K562 (cell line): ENCODE data around the gene SLC38A10. TPM values are rescaled to one million over a fixed set of nuclear protein-coding genes. Genes with fewer than 3 reads are reported as not detected.

Experiments used
- ATAC-seq: fragments of 200-7000 bp; cut with Tn5 transposase; 3 replicates; pipeline ENCODE4 v1.9.1; 2020; ENCODE audit warnings: moderate library complexity
- BruUV-seq: library from RNA; stranded (reverse); fragments of 400-500 nt; replicated peaks from 2 replicates; lab custom pipeline; 2021; lab: Mats Ljungman, UMichigan
- CTCF ChIA-PET: fragments of 300-600 bp; formaldehyde crosslinking; extraction: SDS; loops from one replicate; lab custom pipeline; 2021; ENCODE audit warnings: low intra/inter-chr PET ratio; lab: Yijun Ruan, JAX
- POLR2A ChIA-PET: fragments of 300-600, 350-650 bp; sonication (Branson Sonifier 250); formaldehyde crosslinking; extraction: SDS; loops from one replicate; lab custom pipeline; 2021; ENCODE audit warnings: antibody characterized with exemption, inconsistent platforms; lab: Yijun Ruan, JAX
- DNase-seq, 4 experiments: peaks; one replicate each; pipeline versions ENCODE4 v3.0.0 to v3.0.0-alpha.2; 2011 to 2018; ENCODE audit warnings: low spot score in 3 of 4, mixed read lengths in 3 of 4; ENCODE audit errors: extremely low read depth in 1 of 4
- FAIRE-seq: peaks from 2 replicates; lab custom pipeline; 2011; peaks lifted over from hg19 to GRCh38; lab: Jason Lieb, UNC
- H2AFZ ChIP-seq: 2 replicates; pipeline ENCODE4 v1.6.0; 2011; ENCODE audit warnings: low read depth, low read length, control low read depth, inconsistent platforms
- H3K27ac ChIP-seq: fragments of 200-600 bp; 3 replicates; pipeline ENCODE4 v1.8.0; 2011; ENCODE audit warnings: low read depth, mild to moderate bottlenecking, control low read depth, inconsistent platforms, low read length, moderate library complexity, mixed read lengths; ENCODE audit errors: extremely low read depth
- H3K27me3 ChIP-seq, 2 experiments: fragments of 300-600 bp in 1 of 2; 2 replicates in 1 of 2; 3 replicates in 1 of 2; pipeline versions ENCODE4 v1.6.0 to v1.8.0; 2011; ENCODE audit warnings: inconsistent platforms in 2 of 2, low read length in 2 of 2, mild to moderate bottlenecking in 1 of 2, mixed read lengths in 1 of 2, moderate library complexity in 1 of 2; ENCODE audit not compliant: control insufficient read depth in 2 of 2, insufficient read depth in 2 of 2
- H3K36me3 ChIP-seq: fragments of 300-600 bp; 3 replicates; pipeline ENCODE4 v1.8.0; 2011; ENCODE audit warnings: mild to moderate bottlenecking, low read length, inconsistent platforms; ENCODE audit not compliant: control insufficient read depth, insufficient read depth
- H3K4me1 ChIP-seq, 2 experiments: fragments of 200-600 bp in 1 of 2; replicated peaks in 1 of 2; 2 replicates in 1 of 2; 3 replicates in 1 of 2; pipeline versions ENCODE4 v1.5.1 to v1.8.0; 2011; ENCODE audit warnings: inconsistent platforms in 2 of 2, low read length in 2 of 2, mild to moderate bottlenecking in 1 of 2, mixed read lengths in 1 of 2, moderate library complexity in 1 of 2; ENCODE audit not compliant: control insufficient read depth in 2 of 2, insufficient read depth in 2 of 2
- H3K4me2 ChIP-seq: 2 replicates; pipeline ENCODE4 v1.6.1; 2011; ENCODE audit warnings: low read length, control low read depth, inconsistent platforms, mixed read lengths; ENCODE audit not compliant: insufficient read depth
- H3K4me3 ChIP-seq: fragments of 200-600 bp; sonication (generic), shearing (Covaris generic); 2 replicates; pipeline ENCODE4 v1.5.1; 2016; ENCODE audit warnings: control low read depth, inconsistent platforms
- H3K79me2 ChIP-seq: fragments of 200-600 bp; 3 replicates; pipeline ENCODE4 v1.8.0; 2011; ENCODE audit warnings: low read length, inconsistent platforms; ENCODE audit not compliant: control insufficient read depth, insufficient read depth
- H3K9ac ChIP-seq, 2 experiments: 2 replicates each; pipeline versions ENCODE4 v1.6.0 to v1.6.1; 2011; ENCODE audit warnings: low read depth in 2 of 2, low read length in 2 of 2, control low read depth in 1 of 2, inconsistent platforms in 1 of 2, mild to moderate bottlenecking in 1 of 2, mixed read lengths in 1 of 2; ENCODE audit not compliant: insufficient read depth in 1 of 2
- H3K9me1 ChIP-seq: one replicate; pipeline ENCODE4 v1.6.0; 2011; ENCODE audit warnings: inconsistent platforms, mild to moderate bottlenecking, low read length, moderate library complexity; ENCODE audit not compliant: control insufficient read depth, insufficient read depth
- H3K9me3 ChIP-seq: replicated peaks from 2 replicates; pipeline ENCODE4 v1.5.1; 2011; ENCODE audit warnings: low read depth, low read length, inconsistent platforms; ENCODE audit not compliant: control insufficient read depth, insufficient read depth
- H4K20me1 ChIP-seq: replicated peaks from 2 replicates; pipeline ENCODE4 v1.6.1; 2011; ENCODE audit warnings: low read length, inconsistent platforms, mixed read lengths; ENCODE audit not compliant: control insufficient read depth, insufficient read depth
- FUS ChIP-seq: fragments of 200-400 bp; formaldehyde crosslinking; optimal IDR thresholded peaks from 2 replicates; pipeline ENCODE3; 2017; ENCODE audit warnings: low read depth, low read length
- TGIF2 ChIP-seq: sonication (generic); formaldehyde crosslinking; IDR thresholded peaks from 2 replicates; pipeline ENCODE4 v1.8.1; 2022; ENCODE audit warnings: mild to moderate bottlenecking, missing genetic modification reagents, moderate library complexity
- ZBTB33 ChIP-seq: sonication (generic); formaldehyde crosslinking; IDR thresholded peaks from 2 replicates; pipeline ENCODE4 v1.8.1; 2023; ENCODE audit warnings: mild to moderate bottlenecking, missing genetic modification reagents
- ZNF318 ChIP-seq, 2 experiments: fragments of 450-650 bp; IDR thresholded peaks; 2 replicates each; pipeline ENCODE4 v1.6.1; 2016; ENCODE audit warnings: mild to moderate bottlenecking in 2 of 2, borderline replicate concordance in 1 of 2, low read depth in 1 of 2, moderate library complexity in 1 of 2
- ZNF740 ChIP-seq, 3 experiments: fragments of 200-800 bp in 1 of 3; sonication (Bioruptor generic) in 1 of 3; sonication (generic) in 1 of 3; formaldehyde crosslinking in 1 of 3; IDR thresholded peaks; 2 replicates each; pipeline versions ENCODE4 v1.6.1 to v1.8.0; 2016 to 2022; ENCODE audit warnings: mild to moderate bottlenecking in 2 of 3, missing compliant biosample characterization in 2 of 3, missing genetic modification characterization in 2 of 3, missing genetic modification reagents in 1 of 3
- WGBS: fragments of 100-300 bp; shearing (Covaris generic); methylation state at CpG from one replicate; pipeline ENCODE4 v1.1.6; 2016; ENCODE audit warnings: low coverage, mixed read lengths; ENCODE audit not compliant: insufficient coverage; ENCODE audit errors: missing lambda C conversion rate; 5-methylcytosine and 5-hydroxymethylcytosine counted together
- in situ Hi-C: fragments of 300-500 bp; cut with MboI; formaldehyde crosslinking; loops from 4 replicates; pipeline ENCODE4 v1.15.0; 2018; ENCODE audit warnings: inconsistent platforms, mixed read lengths
- intact Hi-C: fragments of 100-400 bp; cut with micrococcal nuclease; formaldehyde crosslinking; loops from 2 replicates; pipeline ENCODE4 v1.14.2; 2022
- polyA plus RNA-seq, 8 experiments: library from polyadenylated mRNA; depleted of rRNA in 4 of 8; stranded (reverse) in 5 of 8; unstranded in 3 of 8; fragments of >200 nt; fragmentation: Nextera tagmentation in 2 of 8; fragmentation: Illumina TruSeq in 1 of 8; extraction: Ambion mirVana in 2 of 8; extraction: Trizol in 1 of 8; gene quantifications; 2 replicates each; pipeline versions ENCODE4 v1.2.1 to v1.2.3, GENCODE V29; 2011 to 2014; ENCODE audit warnings: inconsistent platforms in 1 of 8, missing spikeins in 1 of 8
- total RNA-seq, 7 experiments: library from RNA; depleted of rRNA in 6 of 7; stranded (reverse); fragments of >200 nt in 6 of 7; fragmentation: Illumina TruSeq in 2 of 7; extraction: Trizol in 2 of 7; gene quantifications; 2 replicates each; pipeline versions ENCODE4 v1.2.1 to v1.2.3, GENCODE V29; 2011 to 2021; ENCODE audit warnings: low replicate concordance in 1 of 7

Gene SLC38A10
- total and polyA plus RNA-seq, 9 of the 15 experiments (the other 6 are each of a cell fraction or from before 2014, with no cell fraction given) = 0.45 to 54.2 (median 13.8) TPM

- Histone ChIP-seq H2AFZ (no peak overlapping the region), H3K9me3 (no peaks in the 10 kb centered on the region), H3K27ac (no peak overlapping the region), H3K9me1 (no peaks in the 10 kb centered on the region), H3K4me2 (no peak overlapping the region), H3K9ac (peak overlapping the region in 1 of 2 experiments; percentile 50; a peak in 2 of 4 replicates), H3K4me3 (no peak overlapping the region), H3K79me2 (no peaks in the 10 kb centered on the region), H3K36me3 (no peaks in the 10 kb centered on the region), H4K20me1 (no peaks in the 10 kb centered on the region), H3K4me1 (peaks cover 13 to 77% of the 10 kb centered on the region in 2 experiments), H3K27me3 (no peaks in the 10 kb centered on the region)
- in situ Hi-C loops (no loop called here), intact Hi-C loops (no loop called here)
- BruUV-seq = no TSS peak
- no peak for DNase-seq
- no peak for FAIRE-seq
- no peak for ATAC-seq
- CTCF ChIA-PET = no interaction called here
- TF ChIP-seq ZNF740 (CRISPR knock-in tag; IDR thresholded peaks at IDR 0.05) = 0 out of 2 replicates have a peak, but pooled peaks have one; percentile 31
- TF ChIP-seq ZNF740 (tag; IDR thresholded peaks at IDR 0.05) = no peak
- TF ChIP-seq TGIF2 (CRISPR knock-in tag) = no peak
- TF ChIP-seq ZBTB33 (CRISPR knock-in tag) = peak; percentile 84
- no peak for TF ChIP-seq FUS
- no peak for TF ChIP-seq ZNF318 (IDR thresholded peaks at IDR 0.05; ENCODE audit: borderline replicate concordance in 1 of 2, low read depth in 1 of 2)
- POLR2A ChIA-PET = interaction anchor here (0.5 to 1.0 kb wide), 5 partner anchors 11 to 179 kb away, joined by 3 read pairs; no protein-coding TSS in a partner anchor
- WGBS = 68% methylated on average over 15 of the region's 21 CpGs
Measured at GRCh38 chr17:81314398-81315081, 19.4 kb upstream of the SLC38A10 start.
